Central memory CD8-positive, alpha-beta T cell (primary cell): ENCODE measurements around the gene LRRC73.
"Not testable (repeated sequence)": the region's sequence is repeated elsewhere in the genome, so short reads cannot be mapped to it uniquely, and the experiment has no call there.

ENCODE experiments used
- ATAC-seq: fragments of 150-1000 bp; cut with Tn5 transposase; replicated peaks from 2 replicates; pipeline ENCODE4 v1.10.0; 2022; ENCODE audit warnings: mild to moderate bottlenecking, moderate FRiP score, moderate number of reproducible peaks; ENCODE audit not compliant: poor library complexity, severe bottlenecking; ENCODE audit errors: extremely low read depth
- DNase-seq, 2 donors: peaks; one replicate each; pipeline ENCODE4 v3.0.0; 2021; ENCODE audit warnings: low spot score in 2 of 2
- H3K27ac Mint-ChIP-seq: one replicate; pipeline ENCODE4 v1.8.0; 2022; ENCODE audit warnings: low read depth, mild to moderate bottlenecking, moderate library complexity, mixed read lengths
- H3K27me3 Mint-ChIP-seq: one replicate; pipeline ENCODE4 v1.8.0; 2022; ENCODE audit warnings: mixed read lengths
- H3K36me3 Mint-ChIP-seq: one replicate; pipeline ENCODE4 v1.8.0; 2022; ENCODE audit warnings: mild to moderate bottlenecking, moderate library complexity, mixed read lengths; ENCODE audit not compliant: insufficient read depth
- H3K4me1 Mint-ChIP-seq: one replicate; pipeline ENCODE4 v1.8.0; 2022; ENCODE audit warnings: mixed read lengths
- H3K4me3 Mint-ChIP-seq: one replicate; pipeline ENCODE4 v1.8.0; 2022; ENCODE audit warnings: mild to moderate bottlenecking, moderate library complexity, mixed read lengths
- H3K9me3 Mint-ChIP-seq: one replicate; pipeline ENCODE4 v1.8.0; 2022; ENCODE audit warnings: mixed read lengths

The LRRC73 gene

GRCh38 chr6:43506667-43507471 is 3.3 kb downstream of the LRRC73 start:
- Mint-ChIP-seq H3K27ac (peak overlapping the region; percentile 71), H3K4me3 (no peak overlapping the region), H3K9me3 (no peaks in the 10 kb centered on the region), H3K4me1 (peaks cover 32% of the 10 kb centered on the region), H3K36me3 (peaks cover 17% of the 10 kb centered on the region), H3K27me3 (peaks cover 22% of the 10 kb centered on the region)
- peak; percentile 79 for ATAC-seq
- peak; percentile 73 to 81 for DNase-seq

DNA sequence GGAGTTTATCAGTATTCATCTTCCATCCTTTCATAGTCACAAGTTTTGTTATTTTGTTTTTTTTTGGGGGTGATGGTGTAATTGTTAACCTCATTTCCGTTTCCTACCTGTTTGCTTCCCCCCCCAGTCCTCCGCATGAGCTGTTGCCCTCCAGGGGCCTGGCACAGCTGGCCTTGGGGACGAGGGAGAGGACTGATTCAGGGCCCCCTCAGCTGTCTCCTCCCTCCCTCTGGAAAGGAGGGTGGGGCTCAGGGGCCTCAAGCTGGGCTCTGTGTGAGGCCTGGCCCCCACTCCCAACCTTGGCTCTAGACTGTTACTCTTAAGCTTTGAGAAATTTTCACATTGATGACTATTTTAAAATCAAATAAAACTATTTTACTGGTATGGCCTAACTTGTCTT is 4.0 kb downstream of the LRRC73 start:
- Mint-ChIP-seq H3K4me3 (no peak overlapping the region), H3K36me3 (peaks cover 16% of the 10 kb centered on the region), H3K27ac (peak overlapping the region; percentile 71), H3K27me3 (peaks cover 22% of the 10 kb centered on the region), H3K9me3 (no peaks in the 10 kb centered on the region), H3K4me1 (peaks cover 26% of the 10 kb centered on the region)
- peak; percentile 4 for ATAC-seq
- no peak for DNase-seq

DNA sequence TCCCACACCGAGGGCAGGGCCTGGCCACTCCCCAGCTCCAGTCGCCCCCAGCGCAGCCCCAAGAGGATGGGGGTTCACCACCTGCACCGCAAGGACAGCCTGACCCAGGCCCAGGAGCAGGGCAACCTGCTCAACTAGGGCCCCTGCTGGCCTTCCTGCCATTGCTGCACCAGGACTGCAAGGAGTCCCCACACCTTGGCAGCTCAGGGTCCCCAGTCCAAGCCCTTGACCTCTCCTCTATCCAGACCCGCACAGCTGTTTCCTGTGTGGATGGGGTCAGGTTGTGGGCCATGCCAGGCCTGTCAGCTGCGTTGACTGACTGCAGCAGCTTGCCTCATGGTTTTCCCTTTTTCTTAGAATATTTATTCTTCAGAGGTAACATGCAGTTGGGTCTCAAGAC is 4.4 kb downstream of the LRRC73 start:
- H3K4me1 Mint-ChIP-seq, result peaks cover 25% of the 10 kb centered on the region
- peaks cover 22% of the 10 kb centered on the region for H3K27me3 Mint-ChIP-seq
- ATAC-seq (no peak), DNase-seq (no peak)
- H3K36me3 Mint-ChIP-seq, result peaks cover 20% of the 10 kb centered on the region
- peak overlapping the region; percentile 71 for H3K27ac Mint-ChIP-seq
- H3K9me3 Mint-ChIP-seq, result no peaks in the 10 kb centered on the region
- no peak overlapping the region for H3K4me3 Mint-ChIP-seq

DNA sequence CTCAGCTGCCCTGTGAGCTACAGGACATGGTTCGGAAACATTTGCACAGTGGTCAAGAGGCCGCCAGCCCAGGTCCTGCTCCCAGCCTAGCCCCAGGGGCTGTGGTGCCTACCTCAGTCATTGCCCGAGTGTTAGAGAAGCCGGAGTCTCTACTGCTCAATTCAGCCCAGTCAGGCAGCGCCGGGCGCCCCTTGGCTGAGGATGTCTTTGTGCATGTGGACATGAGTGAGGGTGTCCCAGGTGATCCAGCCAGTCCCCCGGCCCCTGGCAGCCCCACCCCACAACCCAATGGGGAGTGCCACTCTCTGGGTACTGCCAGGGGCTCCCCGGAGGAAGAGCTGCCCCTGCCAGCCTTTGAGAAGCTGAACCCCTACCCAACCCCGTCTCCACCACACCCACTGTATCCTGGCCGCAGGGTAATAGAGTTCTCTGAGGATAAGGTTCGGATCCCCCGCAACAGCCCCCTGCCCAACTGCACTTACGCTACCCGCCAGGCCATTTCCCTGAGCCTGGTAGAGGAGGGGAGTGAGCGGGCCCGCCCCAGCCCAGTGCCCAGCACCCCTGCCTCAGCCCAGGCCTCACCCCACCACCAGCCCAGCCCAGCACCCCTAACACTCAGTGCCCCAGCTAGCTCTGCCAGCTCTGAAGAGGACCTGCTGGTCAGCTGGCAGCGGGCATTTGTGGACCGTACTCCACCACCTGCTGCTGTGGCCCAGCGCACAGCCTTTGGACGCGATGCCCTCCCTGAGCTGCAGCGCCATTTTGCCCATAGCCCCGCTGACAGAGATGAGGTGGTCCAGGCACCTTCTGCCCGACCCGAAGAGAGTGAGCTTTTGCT is 5.2 kb downstream of the LRRC73 start:
- ATAC-seq (no peak), DNase-seq (no peak)
- H3K36me3 Mint-ChIP-seq, result peaks cover 23% of the 10 kb centered on the region
- no peaks in the 10 kb centered on the region for H3K9me3 Mint-ChIP-seq
- H3K27me3 Mint-ChIP-seq, result peaks cover 22% of the 10 kb centered on the region
- peaks cover 25% of the 10 kb centered on the region for H3K4me1 Mint-ChIP-seq
- no peak overlapping the region for H3K27ac Mint-ChIP-seq
- H3K4me3 Mint-ChIP-seq, result no peak overlapping the region

GRCh38 chr6:43503443-43503842 is 6.7 kb downstream of the LRRC73 start:
- peaks cover 10% of the 10 kb centered on the region for H3K27me3 Mint-ChIP-seq
- no peak for ATAC-seq
- peak overlapping the region; percentile 35 for H3K27ac Mint-ChIP-seq
- peaks cover 15% of the 10 kb centered on the region for H3K4me1 Mint-ChIP-seq
- H3K9me3 Mint-ChIP-seq, result no peaks in the 10 kb centered on the region
- DNase-seq, result no peak
- no peak overlapping the region for H3K4me3 Mint-ChIP-seq
- H3K36me3 Mint-ChIP-seq, result peaks cover 26% of the 10 kb centered on the region

GRCh38 chr6:43502666-43503065 is 7.5 kb downstream of the LRRC73 start:
- ATAC-seq (no peak), DNase-seq (no peak)
- H3K4me3 Mint-ChIP-seq, result no peak overlapping the region
- H3K36me3 Mint-ChIP-seq, result peaks cover 28% of the 10 kb centered on the region
- H3K27ac Mint-ChIP-seq, result peak overlapping the region; percentile 35
- H3K9me3 Mint-ChIP-seq, result no peaks in the 10 kb centered on the region
- H3K4me1 Mint-ChIP-seq, result peaks cover 11% of the 10 kb centered on the region
- peaks cover 2% of the 10 kb centered on the region for H3K27me3 Mint-ChIP-seq

GRCh38 chr6:43500921-43501320 is 9.2 kb downstream of the LRRC73 start:
- no peaks in the 10 kb centered on the region for H3K27me3 Mint-ChIP-seq
- ATAC-seq (no peak), DNase-seq (no peak)
- H3K9me3 Mint-ChIP-seq, result no peaks in the 10 kb centered on the region
- peaks cover 3% of the 10 kb centered on the region for H3K4me1 Mint-ChIP-seq
- peaks cover 30% of the 10 kb centered on the region for H3K36me3 Mint-ChIP-seq
- H3K27ac Mint-ChIP-seq, result peak overlapping the region; percentile 41
- H3K4me3 Mint-ChIP-seq, result no peak overlapping the region

DNA sequence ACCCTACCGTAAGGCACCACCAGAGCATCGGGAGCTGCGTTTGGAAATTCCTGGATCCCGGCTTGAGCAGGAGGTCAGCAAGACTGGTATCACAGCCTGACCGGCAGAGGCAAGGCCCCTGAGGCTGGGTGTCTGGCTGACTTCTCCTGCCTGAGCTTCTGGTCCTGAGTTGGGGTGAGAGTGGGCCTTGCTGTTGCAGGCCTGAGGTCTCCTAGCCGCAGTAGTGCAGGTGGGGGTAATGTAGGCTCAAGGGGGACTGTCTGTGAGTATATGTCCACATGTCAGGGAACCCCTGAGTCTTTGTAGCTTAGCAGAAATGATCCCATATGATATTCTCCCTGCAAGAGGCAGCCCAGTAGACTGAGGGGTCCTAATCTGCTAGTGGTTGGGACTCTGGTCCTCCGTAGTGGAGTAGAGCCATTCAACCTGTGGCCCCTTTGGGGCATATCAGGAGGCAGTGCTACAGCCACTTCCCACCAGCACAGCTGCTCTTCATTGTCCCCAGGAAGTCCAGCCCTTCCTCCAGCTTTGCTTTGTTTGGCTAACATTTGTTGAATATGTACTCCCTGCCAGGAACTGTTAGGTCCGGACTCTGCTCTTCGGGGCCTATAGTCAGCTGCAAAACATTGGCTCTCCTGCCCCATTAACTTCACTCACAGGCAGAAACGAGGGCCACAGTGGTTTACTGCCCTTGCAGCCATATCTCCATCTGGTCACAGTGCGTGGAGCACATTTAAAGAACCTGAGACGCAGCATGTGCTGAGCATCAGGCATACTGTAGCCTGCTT is 10.9 kb downstream of the LRRC73 start:
- ATAC-seq, result no peak
- H3K36me3 Mint-ChIP-seq, result peaks cover 28% of the 10 kb centered on the region
- no peak overlapping the region for H3K27ac Mint-ChIP-seq
- no peak overlapping the region for H3K4me3 Mint-ChIP-seq
- no peaks in the 10 kb centered on the region for H3K27me3 Mint-ChIP-seq
- no peaks in the 10 kb centered on the region for H3K9me3 Mint-ChIP-seq
- no peak for DNase-seq
- peaks cover 14% of the 10 kb centered on the region for H3K4me1 Mint-ChIP-seq

DNA sequence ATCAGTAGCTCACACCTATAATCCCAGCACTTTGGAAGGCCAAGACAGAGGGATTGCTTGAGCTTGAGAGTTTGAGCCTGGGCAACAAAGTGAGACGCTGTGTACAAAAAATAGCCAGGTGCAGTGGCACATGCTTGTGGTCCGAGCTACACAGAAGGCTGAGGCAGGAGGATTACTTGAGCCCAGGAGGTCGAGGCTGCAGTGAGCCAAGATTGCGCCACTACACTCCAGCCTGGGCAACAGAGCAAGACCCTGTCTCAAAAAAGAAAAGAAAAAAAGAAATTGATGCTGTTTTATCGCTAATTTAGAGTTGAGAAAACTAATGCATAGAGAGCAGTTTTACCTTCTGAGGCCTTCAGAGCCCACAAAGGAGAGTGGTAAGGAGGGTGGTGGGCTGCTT is 11.9 kb downstream of the LRRC73 start:
- not testable (repeated sequence) for DNase-seq, H3K4me3 Mint-ChIP-seq, H3K27me3 Mint-ChIP-seq, H3K27ac Mint-ChIP-seq, H3K9me3 Mint-ChIP-seq, ATAC-seq
- Mint-ChIP-seq H3K36me3 (peaks cover 21% of the 10 kb centered on the region), H3K4me1 (peaks cover 21% of the 10 kb centered on the region)

- ATAC-seq (no peak), DNase-seq (no peak)
- Mint-ChIP-seq H3K27me3 (no peaks in the 10 kb centered on the region), H3K36me3 (peaks cover 21% of the 10 kb centered on the region), H3K4me3 (no peak overlapping the region), H3K4me1 (peaks cover 26% of the 10 kb centered on the region), H3K9me3 (no peaks in the 10 kb centered on the region), H3K27ac (no peak overlapping the region)
Observed at GRCh38 chr6:43497689-43498088, 12.5 kb downstream of the LRRC73 start.

- H3K27ac Mint-ChIP-seq, result no peak overlapping the region
- H3K9me3 Mint-ChIP-seq, result no peaks in the 10 kb centered on the region
- no peaks in the 10 kb centered on the region for H3K27me3 Mint-ChIP-seq
- H3K4me1 Mint-ChIP-seq, result peaks cover 31% of the 10 kb centered on the region
- DNase-seq (no peak), ATAC-seq (no peak)
- no peak overlapping the region for H3K4me3 Mint-ChIP-seq
- H3K36me3 Mint-ChIP-seq, result peaks cover 20% of the 10 kb centered on the region
Observed at GRCh38 chr6:43497129-43497396, 13.1 kb downstream of the LRRC73 start.

GRCh38 chr6:43496370-43497128 is 13.6 kb downstream of the LRRC73 start:
- Mint-ChIP-seq H3K4me3 (no peak overlapping the region), H3K27me3 (no peaks in the 10 kb centered on the region), H3K4me1 (peaks cover 31% of the 10 kb centered on the region), H3K36me3 (peaks cover 20% of the 10 kb centered on the region), H3K27ac (no peak overlapping the region), H3K9me3 (no peaks in the 10 kb centered on the region)
- DNase-seq (no peak), ATAC-seq (no peak)
